ENCODE results near the gene DTNBP1.

- no peak for TF ChIP-seq ZNF589 (CRISPR knock-in tag; conservative IDR thresholded peaks at IDR 0.05)
- no peak for TF ChIP-seq CTCF (CRISPR knock-in tag; IDR thresholded peaks at IDR 0.05)
- TF ChIP-seq ZNF224 (CRISPR knock-in tag; IDR thresholded peaks at IDR 0.05), result no peak
- TF ChIP-seq NFRKB (IDR thresholded peaks at IDR 0.05), result no peak
- no peak for TF ChIP-seq ZNF878 (CRISPR knock-in tag; IDR thresholded peaks at IDR 0.05)
Measured at GRCh38 chr6:15524861-15525401, 137.9 kb downstream of the DTNBP1 start.

All from HepG2 (cell line).